Measurements from ENCODE around the gene SGCE.
"Not testable (repeated sequence)": the region's sequence is repeated elsewhere in the genome, so short reads cannot be mapped to it uniquely, and the experiment has no call there.

The SGCE gene, protein sequence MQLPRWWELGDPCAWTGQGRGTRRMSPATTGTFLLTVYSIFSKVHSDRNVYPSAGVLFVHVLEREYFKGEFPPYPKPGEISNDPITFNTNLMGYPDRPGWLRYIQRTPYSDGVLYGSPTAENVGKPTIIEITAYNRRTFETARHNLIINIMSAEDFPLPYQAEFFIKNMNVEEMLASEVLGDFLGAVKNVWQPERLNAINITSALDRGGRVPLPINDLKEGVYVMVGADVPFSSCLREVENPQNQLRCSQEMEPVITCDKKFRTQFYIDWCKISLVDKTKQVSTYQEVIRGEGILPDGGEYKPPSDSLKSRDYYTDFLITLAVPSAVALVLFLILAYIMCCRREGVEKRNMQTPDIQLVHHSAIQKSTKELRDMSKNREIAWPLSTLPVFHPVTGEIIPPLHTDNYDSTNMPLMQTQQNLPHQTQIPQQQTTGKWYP

DNA sequence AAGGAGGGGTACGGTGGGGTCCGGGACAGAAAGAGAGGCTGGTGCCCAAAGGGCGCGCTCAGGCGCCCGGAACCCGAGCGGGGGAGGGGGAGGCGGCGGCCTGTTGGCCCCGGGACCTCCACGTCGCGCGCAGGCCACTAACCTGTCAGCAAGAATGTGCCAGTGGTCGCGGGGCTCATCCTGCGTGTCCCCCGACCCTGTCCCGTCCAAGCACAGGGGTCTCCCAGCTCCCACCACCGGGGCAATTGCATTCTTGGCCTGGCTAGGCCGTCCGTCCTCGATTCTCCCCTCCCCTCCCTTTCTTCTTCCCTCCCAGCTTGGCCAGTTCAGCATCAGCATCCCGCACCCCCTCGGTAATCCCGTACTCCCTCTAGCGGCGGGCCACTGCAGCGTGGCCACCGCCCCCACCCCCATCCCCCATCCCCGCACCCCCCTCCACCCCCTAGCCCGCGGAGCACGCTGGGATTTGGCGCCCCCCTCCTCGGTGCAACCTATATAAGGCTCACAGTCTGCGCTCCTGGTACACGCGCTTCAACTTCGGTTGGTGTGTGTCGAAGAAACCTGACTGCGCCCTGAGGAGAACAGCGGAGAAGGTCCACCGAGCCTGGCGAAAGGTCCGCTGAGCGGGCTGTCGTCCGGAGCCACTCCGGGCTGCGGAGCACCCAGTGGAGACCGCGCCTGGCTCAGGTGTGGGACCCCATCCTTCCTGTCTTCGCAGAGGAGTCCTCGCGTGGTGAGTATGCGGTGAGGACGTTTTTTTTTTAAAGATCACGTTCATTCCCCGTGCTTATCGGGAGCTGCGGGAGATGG, at the start of gene SGCE:
SGCE (minus strand) TSS at position 286 of the 810 bp plus-strand sequence; CDS start at position 251, 35 bp downstream.
- peak; percentile 64 for DNase-seq

GRCh38 chr7:94705155-94706021, 49.5 kb upstream of the SGCE start:
- DNase-seq, result not testable (repeated sequence)

DNA sequence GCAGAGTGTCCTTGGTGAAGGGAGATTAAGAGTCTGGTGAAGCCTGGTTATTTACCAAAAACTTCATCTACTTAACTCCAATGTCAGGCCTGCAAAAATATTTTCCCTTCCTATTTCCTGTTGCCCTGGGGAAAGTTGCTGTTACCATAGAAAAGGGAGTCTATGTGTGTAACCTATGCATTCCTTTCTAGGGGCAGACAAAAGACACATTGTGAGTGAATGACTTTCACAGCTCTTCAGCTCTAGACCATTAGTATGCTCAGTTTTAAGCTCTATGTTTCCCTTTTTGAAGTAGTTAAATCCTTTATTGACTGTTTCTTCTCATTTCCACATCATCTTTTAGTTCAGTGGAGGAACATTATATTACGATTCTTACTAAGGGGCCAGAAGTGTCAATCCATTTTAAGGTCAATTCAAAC, 45.6 kb upstream of the SGCE start:
- no peak for DNase-seq

DNA sequence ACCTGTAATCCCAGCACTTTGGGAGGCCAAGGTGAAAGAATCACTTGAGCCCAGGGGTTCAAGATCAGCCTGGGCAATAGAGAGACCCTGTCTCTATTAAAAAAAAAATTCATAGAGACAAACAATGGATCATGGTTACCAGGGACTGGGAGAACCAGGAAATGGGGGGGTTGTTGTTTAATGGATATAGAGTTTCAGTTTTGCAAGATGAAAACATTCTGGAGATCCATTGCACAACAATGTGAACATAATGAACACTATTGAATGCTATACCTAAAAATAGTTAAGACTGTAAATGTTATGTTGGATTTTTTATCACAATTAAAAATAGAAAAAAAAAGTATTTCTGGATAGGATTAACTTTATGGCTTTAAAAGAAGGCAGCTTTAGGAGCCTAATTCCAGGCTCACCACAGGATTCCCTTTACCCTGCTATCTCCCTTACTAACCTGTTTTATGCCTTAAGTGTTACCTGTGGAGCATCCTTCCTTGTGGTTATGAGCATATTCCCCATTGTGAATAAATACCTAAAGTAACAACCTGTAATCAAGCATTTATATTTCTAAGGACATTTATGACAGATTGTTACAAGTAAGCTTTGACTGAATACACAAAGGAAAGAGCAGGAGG, 45.1 kb upstream of the SGCE start:
- DNase-seq, result no peak

GRCh38 chr7:94698275-94698674, 42.3 kb upstream of the SGCE start:
- DNase-seq, result no peak

DNA sequence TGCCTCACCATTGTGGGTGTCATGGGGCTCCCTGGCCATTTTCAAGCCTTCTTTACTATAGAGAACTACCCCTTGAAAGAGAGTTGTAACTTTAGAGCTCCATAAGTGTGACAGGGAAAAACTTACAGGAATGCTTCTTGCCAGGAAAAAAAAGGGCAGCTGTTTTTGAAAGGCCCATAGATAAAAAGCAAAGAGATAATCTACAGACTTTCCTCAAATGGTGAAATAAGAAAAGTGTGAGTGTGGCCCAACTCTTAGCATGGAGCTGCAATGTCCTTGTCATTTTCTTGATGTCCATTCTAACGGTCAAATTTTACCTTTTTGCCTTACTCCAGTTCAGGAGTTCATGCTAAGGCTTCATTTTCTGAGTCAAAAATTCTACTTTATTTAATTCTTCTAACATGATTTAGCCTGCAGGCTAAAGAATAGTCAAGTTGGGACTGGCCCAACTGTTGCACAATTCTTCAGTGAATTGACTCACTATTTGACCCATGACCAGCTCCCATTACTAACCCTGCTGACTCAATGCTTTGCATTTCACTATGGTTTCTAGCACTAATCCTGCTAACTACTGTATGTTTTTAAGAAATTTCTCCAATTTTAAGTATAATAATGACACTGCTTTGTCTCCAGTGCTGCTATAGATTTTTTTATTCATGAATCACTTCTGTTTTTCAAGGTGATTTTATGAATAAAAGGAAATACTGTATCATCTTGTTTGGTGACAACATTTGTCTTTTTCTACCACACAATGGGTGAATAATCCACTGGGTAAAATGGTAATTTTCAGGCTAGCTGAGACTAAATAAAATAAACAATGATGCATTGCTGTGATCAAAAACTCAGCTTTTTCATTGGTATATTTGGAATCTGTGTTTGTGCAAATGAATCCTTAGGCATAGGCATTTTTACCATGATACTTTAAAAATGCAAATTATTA, 41.4 kb upstream of the SGCE start:
- DNase-seq, result no peak

GRCh38 chr7:94687810-94688209, 31.9 kb upstream of the SGCE start:
- no peak for DNase-seq

DNA sequence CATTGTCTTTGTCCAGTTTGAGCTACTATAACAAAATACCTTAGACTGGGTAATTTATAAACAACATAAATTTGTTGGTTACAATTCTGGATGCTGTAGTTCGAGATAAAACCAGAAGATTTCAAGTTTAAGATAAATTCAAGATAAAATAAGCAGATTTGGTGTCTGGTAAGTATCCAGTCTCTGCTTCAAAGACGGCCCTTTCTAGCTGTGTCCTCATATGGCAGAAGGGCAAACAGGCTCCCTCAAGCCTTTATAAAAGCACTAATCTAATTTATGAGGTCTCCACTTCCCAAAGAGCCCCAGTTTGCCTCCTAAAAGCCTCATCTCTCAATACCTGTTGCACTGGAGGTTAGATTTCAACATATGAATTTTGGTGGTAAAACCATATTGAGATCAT, 31.1 kb upstream of the SGCE start:
- DNase-seq, result no peak

GRCh38 chr7:94683066-94683465, 27.1 kb upstream of the SGCE start:
- DNase-seq, result no peak

GRCh38 chr7:94679358-94679757, 23.4 kb upstream of the SGCE start:
- DNase-seq, result no peak

- DNase-seq, result no peak
These were observed 20.5 kb upstream of the SGCE start for GRCh38 chr7:94676431-94676830.

DNA sequence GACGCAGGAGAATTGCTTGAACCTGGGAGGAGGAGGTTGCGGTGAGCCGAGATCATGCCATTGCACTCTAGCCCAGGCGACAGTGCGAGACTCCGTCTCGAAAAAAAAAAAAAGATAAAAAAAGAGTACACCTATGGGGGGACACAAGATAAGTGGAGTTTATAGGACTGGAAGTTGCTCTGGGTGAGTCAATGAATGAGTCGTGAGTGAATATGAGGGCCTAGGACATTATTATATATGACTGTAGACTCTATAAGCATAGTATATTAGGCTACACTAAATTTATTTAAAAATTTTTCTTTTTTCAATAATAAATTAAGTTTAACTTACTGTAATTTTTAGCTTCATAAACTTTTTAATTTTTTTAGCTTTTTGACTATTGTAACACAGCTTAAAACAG, 19.4 kb upstream of the SGCE start:
- DNase-seq, result no peak

GRCh38 chr7:94671444-94672235, 15.7 kb upstream of the SGCE start:
- DNase-seq, result no peak

DNA sequence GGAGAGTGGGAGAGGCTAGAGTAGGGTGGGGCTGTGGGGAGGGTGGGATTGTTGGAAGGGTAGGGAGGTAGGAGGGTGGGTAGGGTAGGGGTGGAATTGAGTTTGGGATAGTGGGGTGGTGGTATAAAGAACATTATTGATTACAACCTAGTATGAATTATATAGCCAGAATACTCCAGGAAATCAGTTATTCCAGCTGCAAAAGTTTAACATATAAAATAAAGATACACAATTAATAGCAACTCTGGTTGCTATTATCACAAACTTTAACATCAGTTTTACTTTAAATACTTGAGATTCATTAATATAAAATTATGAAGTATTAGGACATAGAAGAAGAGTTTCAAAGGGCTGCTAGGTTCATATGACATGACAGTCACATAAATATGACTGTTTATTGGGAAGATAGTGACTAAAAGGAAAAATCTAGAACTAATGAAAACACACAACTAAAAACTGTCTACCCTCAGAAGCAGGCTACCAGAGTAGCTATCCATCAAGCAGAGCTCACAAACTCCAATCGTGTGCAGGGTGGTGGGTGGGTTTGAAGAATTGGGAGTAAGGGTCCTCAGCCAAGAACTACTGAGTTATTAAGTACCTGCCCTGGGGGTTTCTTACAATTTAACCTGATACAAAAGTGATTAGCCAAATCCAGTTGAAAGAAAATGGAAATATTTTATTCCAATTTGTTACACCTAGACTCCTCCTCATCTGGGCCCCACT, 14.0 kb upstream of the SGCE start:
- DNase-seq, result no peak

GRCh38 chr7:94666879-94667587, 11.1 kb upstream of the SGCE start:
- DNase-seq, result no peak

DNA sequence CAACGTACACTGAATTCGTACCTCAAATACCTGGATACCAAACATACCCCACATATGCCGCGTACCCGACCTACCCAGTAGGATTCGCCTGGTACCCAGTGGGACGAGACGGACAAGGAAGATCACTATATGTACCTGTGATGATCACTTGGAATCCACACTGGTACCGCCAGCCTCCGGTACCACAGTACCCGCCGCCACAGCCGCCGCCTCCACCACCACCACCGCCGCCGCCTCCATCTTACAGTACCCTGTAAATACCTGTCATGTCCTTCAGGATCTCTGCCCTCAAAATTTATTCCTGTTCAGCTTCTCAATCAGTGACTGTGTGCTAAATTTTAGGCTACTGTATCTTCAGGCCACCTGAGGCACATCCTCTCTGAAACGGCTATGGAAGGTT, 9.5 kb upstream of the SGCE start:
- no peak for DNase-seq

DNA sequence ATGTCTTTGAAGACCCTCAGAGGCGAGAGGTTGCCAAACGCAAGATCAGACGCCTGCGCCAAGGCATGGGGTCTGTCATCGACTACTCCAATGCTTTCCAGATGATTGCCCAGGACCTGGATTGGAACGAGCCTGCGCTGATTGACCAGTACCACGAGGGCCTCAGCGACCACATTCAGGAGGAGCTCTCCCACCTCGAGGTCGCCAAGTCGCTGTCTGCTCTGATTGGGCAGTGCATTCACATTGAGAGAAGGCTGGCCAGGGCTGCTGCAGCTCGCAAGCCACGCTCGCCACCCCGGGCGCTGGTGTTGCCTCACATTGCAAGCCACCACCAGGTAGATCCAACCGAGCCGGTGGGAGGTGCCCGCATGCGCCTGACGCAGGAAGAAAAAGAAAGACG, 8.1 kb upstream of the SGCE start:
- DNase-seq, result no peak

- no peak for DNase-seq
These were observed 6.6 kb upstream of the SGCE start for GRCh38 chr7:94662548-94662947.

DNA sequence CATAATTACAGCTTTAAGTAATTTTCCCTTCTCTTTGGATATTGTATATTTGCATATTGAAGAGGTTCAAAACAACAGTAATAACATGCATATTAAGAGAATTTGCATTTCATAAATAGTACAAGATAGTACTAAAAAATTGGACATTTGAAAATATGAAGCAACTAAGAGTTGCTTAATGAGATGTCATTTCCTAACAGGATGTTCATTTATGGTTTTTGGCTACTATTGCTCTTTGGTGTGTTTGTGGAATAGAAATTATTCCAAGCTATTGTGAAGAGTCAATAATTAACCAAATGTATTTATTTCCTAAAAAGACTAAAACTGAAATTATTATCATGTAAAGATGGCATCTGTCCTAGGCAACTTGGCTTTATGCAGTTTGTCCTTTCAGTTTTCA, 4.1 kb upstream of the SGCE start:
- no peak for DNase-seq
